OCI-LY3 (cell line): ENCODE data around the gene TAF4.

ENCODE experiments used
- H2AFZ ChIP-seq: fragments of 200-600, 300-600 bp; shearing (Covaris generic); 2 replicates; pipeline ENCODE4 v1.6.0; 2014; ENCODE audit warnings: antibody characterized with exemption, low read depth, low read length
- H3K27ac ChIP-seq: fragments of 200-600, 300-600 bp; sonication (generic); 2 replicates; pipeline ENCODE4 v1.5.1; 2014; ENCODE audit warnings: mild to moderate bottlenecking, low read length, moderate library complexity, mixed read lengths
- H3K27me3 ChIP-seq: fragments of 200-600, 300-600 bp; sonication (generic); 2 replicates; pipeline ENCODE4 v1.6.1; 2014; ENCODE audit warnings: low read depth, low read length, mixed read lengths
- H3K36me3 ChIP-seq: fragments of 200-600, 300-600 bp; sonication (generic); replicated peaks from 2 replicates; pipeline ENCODE3; 2014; ENCODE audit warnings: low read depth, low read length, mixed read lengths
- H3K4me1 ChIP-seq: fragments of 300-600, 200-600 bp; sonication (generic); 2 replicates; pipeline ENCODE4 v1.6.1; 2014; ENCODE audit warnings: low read length, mixed read lengths
- H3K4me2 ChIP-seq: fragments of 200-600, 300-600 bp; sonication (generic); 2 replicates; pipeline ENCODE4 v1.6.1; 2014; ENCODE audit warnings: low read length, mixed read lengths
- H3K4me3 ChIP-seq: fragments of 300-600, 200-600 bp; sonication (generic); 2 replicates; pipeline ENCODE4 v1.5.1; 2014; ENCODE audit warnings: antibody characterized with exemption, mild to moderate bottlenecking, low read length, moderate library complexity
- H3K79me2 ChIP-seq: fragments of 300-600, 200-600 bp; shearing (Covaris generic); 2 replicates; pipeline ENCODE4 v1.6.1; 2014; ENCODE audit warnings: mild to moderate bottlenecking, low read length, mixed read lengths
- H3K9ac ChIP-seq: fragments of 300-600, 200-600 bp; shearing (Covaris generic); 2 replicates; pipeline ENCODE4 v1.6.0; 2014; ENCODE audit warnings: mild to moderate bottlenecking, low read length, moderate library complexity
- H3K9me3 ChIP-seq: fragments of 200-600, 300-600 bp; shearing (Covaris generic); 2 replicates; pipeline ENCODE4 v1.6.1; 2014; ENCODE audit warnings: low read length, mixed read lengths; ENCODE audit not compliant: insufficient read depth
- H4K20me1 ChIP-seq: fragments of 200-600, 300-600 bp; sonication (generic); 2 replicates; pipeline ENCODE4 v1.6.1; 2016; ENCODE audit warnings: low read length, mixed read lengths; ENCODE audit not compliant: insufficient read depth
- CTCF ChIP-seq: fragments of 200-600, 300-600 bp; sonication (generic); IDR thresholded peaks from 2 replicates; pipeline ENCODE4 v1.5.1; 2014; ENCODE audit warnings: antibody characterized with exemption, low read length, low read depth
- EZH2phosphoT487 ChIP-seq: fragments of 200-600 bp; shearing (Covaris generic); IDR thresholded peaks from 2 replicates; pipeline ENCODE4 v1.6.1; 2018; ENCODE audit warnings: antibody characterized with exemption, mixed run types, low read depth

The TAF4 gene

GRCh38 chr20:62027698-62028321 lies 37.9 kb downstream of the TAF4 start:
- H3K9ac ChIP-seq = no peak overlapping the region
- H4K20me1 ChIP-seq = peaks cover 56% of the 10 kb centered on the region
- H3K4me3 ChIP-seq = no peak overlapping the region
- H3K27ac ChIP-seq = no peak overlapping the region
- H2AFZ ChIP-seq = no peak overlapping the region
- H3K36me3 ChIP-seq = peaks cover 6% of the 10 kb centered on the region
- TF ChIP-seq CTCF (no peak), EZH2phosphoT487 (no peak)
- peaks cover 28% of the 10 kb centered on the region for H3K4me1 ChIP-seq
- H3K79me2 ChIP-seq = peaks cover 98% of the 10 kb centered on the region
- no peak overlapping the region for H3K4me2 ChIP-seq
- no peaks in the 10 kb centered on the region for H3K9me3 ChIP-seq
- H3K27me3 ChIP-seq = no peaks in the 10 kb centered on the region

- Histone ChIP-seq H3K4me2 (no peak overlapping the region), H3K36me3 (peaks cover 6% of the 10 kb centered on the region), H3K4me1 (peaks cover 22% of the 10 kb centered on the region), H3K9ac (no peak overlapping the region), H2AFZ (no peak overlapping the region), H4K20me1 (peaks cover 56% of the 10 kb centered on the region), H3K79me2 (peaks cover 98% of the 10 kb centered on the region), H3K4me3 (no peak overlapping the region), H3K9me3 (no peaks in the 10 kb centered on the region), H3K27me3 (no peaks in the 10 kb centered on the region), H3K27ac (no peak overlapping the region)
- no peak for TF ChIP-seq CTCF
- no peak for TF ChIP-seq EZH2phosphoT487
Observed at GRCh38 chr20:62027116-62027515, 38.6 kb downstream of the TAF4 start.

- Histone ChIP-seq H3K27ac (no peak overlapping the region), H4K20me1 (peaks cover 54% of the 10 kb centered on the region), H3K9me3 (no peaks in the 10 kb centered on the region), H3K27me3 (no peaks in the 10 kb centered on the region), H3K9ac (no peak overlapping the region), H3K36me3 (peaks cover 6% of the 10 kb centered on the region), H3K4me3 (no peak overlapping the region), H3K79me2 (peaks cover 97% of the 10 kb centered on the region), H2AFZ (no peak overlapping the region), H3K4me1 (peaks cover 16% of the 10 kb centered on the region), H3K4me2 (no peak overlapping the region)
- no peak for TF ChIP-seq CTCF
- TF ChIP-seq EZH2phosphoT487 = no peak
Observed at GRCh38 chr20:62026564-62026856, 39.2 kb downstream of the TAF4 start.

- H4K20me1 ChIP-seq = peaks cover 54% of the 10 kb centered on the region
- H3K79me2 ChIP-seq = peaks cover 97% of the 10 kb centered on the region
- TF ChIP-seq CTCF (no peak), EZH2phosphoT487 (no peak)
- no peak overlapping the region for H3K4me3 ChIP-seq
- H3K4me1 ChIP-seq = peaks cover 16% of the 10 kb centered on the region
- no peaks in the 10 kb centered on the region for H3K9me3 ChIP-seq
- no peak overlapping the region for H2AFZ ChIP-seq
- peaks cover 6% of the 10 kb centered on the region for H3K36me3 ChIP-seq
- H3K27ac ChIP-seq = no peak overlapping the region
- no peak overlapping the region for H3K9ac ChIP-seq
- no peak overlapping the region for H3K4me2 ChIP-seq
- H3K27me3 ChIP-seq = no peaks in the 10 kb centered on the region
Observed at GRCh38 chr20:62025832-62026563, 39.7 kb downstream of the TAF4 start.
